MM.1S (cell line): ENCODE measurements around the gene ZDHHC12.
"Not testable (repeated sequence)": the region's sequence is repeated elsewhere in the genome, so short reads cannot be mapped to it uniquely, and the experiment has no call there.

ENCODE experiments used
- DNase-seq: peaks from one replicate; pipeline ENCODE4 v3.0.0-alpha.2; 2015
- H2AFZ ChIP-seq: fragments of 300-600 bp; sonication (generic); 2 replicates; pipeline ENCODE4 v1.6.0; 2016; ENCODE audit warnings: antibody characterized with exemption, low read length
- H3F3A ChIP-seq: fragments of 300-600 bp; sonication (generic); 2 replicates; pipeline ENCODE4 v1.6.1; 2016; ENCODE audit warnings: mild to moderate bottlenecking, antibody characterized with exemption, low read length, moderate library complexity, mixed read lengths; ENCODE audit not compliant: insufficient read depth
- H3K27ac ChIP-seq: fragments of 300-600 bp; sonication (generic); 2 replicates; pipeline ENCODE4 v1.5.1; 2016; ENCODE audit warnings: mild to moderate bottlenecking, low read length
- H3K27me3 ChIP-seq: fragments of 300-600 bp; sonication (generic); replicated peaks from 2 replicates; pipeline ENCODE4 v1.6.0; 2016; ENCODE audit warnings: low read length; ENCODE audit not compliant: insufficient read depth
- H3K36me3 ChIP-seq: fragments of 300-600 bp; sonication (generic); replicated peaks from 2 replicates; pipeline ENCODE4 v1.6.1; 2016; ENCODE audit warnings: mild to moderate bottlenecking, low read length, mixed read lengths; ENCODE audit not compliant: insufficient read depth
- H3K4me1 ChIP-seq: fragments of 300-600 bp; sonication (generic); 2 replicates; pipeline ENCODE4 v1.6.1; 2016; ENCODE audit warnings: low read length, mixed read lengths
- H3K4me2 ChIP-seq: fragments of 300-600 bp; sonication (generic); 2 replicates; pipeline ENCODE4 v1.6.0; 2016; ENCODE audit warnings: low read depth, low read length
- H3K4me3 ChIP-seq: fragments of 300-600 bp; sonication (generic); 2 replicates; pipeline ENCODE4 v1.5.1; 2016; ENCODE audit warnings: low read length, mixed read lengths
- H3K79me2 ChIP-seq: fragments of 300-600 bp; sonication (generic); 2 replicates; pipeline ENCODE4 v1.6.1; 2016; ENCODE audit warnings: mixed run types, low read length, mixed read lengths
- H3K9ac ChIP-seq: fragments of 300-600 bp; sonication (generic); 2 replicates; pipeline ENCODE4 v1.6.1; 2016; ENCODE audit warnings: low read length, mixed read lengths
- H3K9me2 ChIP-seq: fragments of 300-600 bp; sonication (generic); replicated peaks from 2 replicates; pipeline ENCODE4 v1.6.1; 2016; ENCODE audit warnings: mild to moderate bottlenecking, low read length, mixed read lengths; ENCODE audit not compliant: insufficient read depth
- H3K9me3 ChIP-seq: fragments of 300-600 bp; sonication (generic); replicated peaks from 2 replicates; pipeline ENCODE4 v1.6.1; 2016; ENCODE audit warnings: mild to moderate bottlenecking, low read length, mixed read lengths; ENCODE audit not compliant: insufficient read depth
- H4K20me1 ChIP-seq: fragments of 300-600 bp; sonication (generic); 2 replicates; pipeline ENCODE4 v1.6.1; 2016; ENCODE audit warnings: mild to moderate bottlenecking, low read length, moderate library complexity, mixed read lengths; ENCODE audit not compliant: insufficient read depth
- EZH2 ChIP-seq: fragments of 300-600 bp; sonication (generic); optimal IDR thresholded peaks from 2 replicates; pipeline ENCODE3; 2017; ENCODE audit warnings: low read depth, mild to moderate bottlenecking, antibody characterized with exemption, low read length, mixed read lengths
- EZH2phosphoT487 ChIP-seq: fragments of 300-600 bp; sonication (generic); IDR thresholded peaks from 2 replicates; pipeline ENCODE4 v1.6.1; 2018; ENCODE audit warnings: antibody characterized with exemption, low read length
- TF ChIP-seq, protein P1 (sequence below): fragments of 300-600 bp; sonication (generic); IDR thresholded peaks from 2 replicates; pipeline ENCODE4 v1.5.1; 2016; ENCODE audit warnings: antibody characterized with exemption, low read length, mixed read lengths

ZDHHC12 gene

DNA sequence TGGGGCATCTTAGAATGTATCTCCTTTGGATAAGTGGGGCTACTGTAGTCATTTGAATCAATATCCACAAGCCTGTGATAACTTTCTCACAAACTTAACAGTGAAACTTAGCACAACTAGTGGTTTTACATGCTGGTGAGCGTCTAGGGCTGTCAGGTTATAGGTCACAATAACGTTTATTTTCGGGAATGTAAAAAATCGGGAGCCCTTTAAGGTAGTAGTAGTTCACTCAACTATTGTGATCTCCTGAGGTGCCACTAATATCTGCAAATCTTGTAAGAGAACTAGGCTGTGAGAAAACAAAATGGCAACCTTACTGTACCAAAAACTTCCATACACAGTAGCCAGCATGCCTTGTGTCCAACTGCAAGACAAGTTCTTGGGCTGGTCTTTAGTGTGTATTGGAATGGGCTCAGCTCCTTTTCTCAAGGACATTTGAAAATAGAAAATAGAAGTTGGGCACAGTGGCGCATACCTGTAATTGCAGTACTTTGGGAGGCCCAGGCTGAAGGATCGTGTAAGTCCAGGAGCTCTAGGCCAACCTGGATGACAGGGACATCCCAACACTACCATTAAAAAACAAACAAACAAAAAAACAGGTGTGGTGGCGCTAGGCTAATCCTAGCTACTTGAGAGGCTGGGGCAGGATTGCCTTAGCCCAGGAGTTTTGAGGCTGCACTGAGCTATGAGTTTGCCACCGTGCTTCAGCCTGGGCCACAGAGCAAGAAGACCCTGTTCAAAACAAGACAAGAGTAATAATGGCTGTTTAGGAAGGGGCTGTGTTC is 26.8 kb downstream of the ZDHHC12 start:
- Histone ChIP-seq H3K4me2 (no peak overlapping the region), H3K4me1 (no peaks in the 10 kb centered on the region), H3K9ac (no peak overlapping the region), H2AFZ (no peak overlapping the region), H3K27ac (no peak overlapping the region), H3K79me2 (peaks cover 24% of the 10 kb centered on the region), H3K9me3 (no peaks in the 10 kb centered on the region), H3K36me3 (peaks cover 15% of the 10 kb centered on the region), H3K4me3 (no peak overlapping the region), H3K9me2 (no peaks in the 10 kb centered on the region), H3K27me3 (no peaks in the 10 kb centered on the region), H3F3A (peaks cover 23% of the 10 kb centered on the region), H4K20me1 (peaks cover 15% of the 10 kb centered on the region; the same call in 1 of the 2 replicates)
- TF ChIP-seq, protein P1, sequence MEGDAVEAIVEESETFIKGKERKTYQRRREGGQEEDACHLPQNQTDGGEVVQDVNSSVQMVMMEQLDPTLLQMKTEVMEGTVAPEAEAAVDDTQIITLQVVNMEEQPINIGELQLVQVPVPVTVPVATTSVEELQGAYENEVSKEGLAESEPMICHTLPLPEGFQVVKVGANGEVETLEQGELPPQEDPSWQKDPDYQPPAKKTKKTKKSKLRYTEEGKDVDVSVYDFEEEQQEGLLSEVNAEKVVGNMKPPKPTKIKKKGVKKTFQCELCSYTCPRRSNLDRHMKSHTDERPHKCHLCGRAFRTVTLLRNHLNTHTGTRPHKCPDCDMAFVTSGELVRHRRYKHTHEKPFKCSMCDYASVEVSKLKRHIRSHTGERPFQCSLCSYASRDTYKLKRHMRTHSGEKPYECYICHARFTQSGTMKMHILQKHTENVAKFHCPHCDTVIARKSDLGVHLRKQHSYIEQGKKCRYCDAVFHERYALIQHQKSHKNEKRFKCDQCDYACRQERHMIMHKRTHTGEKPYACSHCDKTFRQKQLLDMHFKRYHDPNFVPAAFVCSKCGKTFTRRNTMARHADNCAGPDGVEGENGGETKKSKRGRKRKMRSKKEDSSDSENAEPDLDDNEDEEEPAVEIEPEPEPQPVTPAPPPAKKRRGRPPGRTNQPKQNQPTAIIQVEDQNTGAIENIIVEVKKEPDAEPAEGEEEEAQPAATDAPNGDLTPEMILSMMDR, result no peak
- no peak for DNase-seq

DNA sequence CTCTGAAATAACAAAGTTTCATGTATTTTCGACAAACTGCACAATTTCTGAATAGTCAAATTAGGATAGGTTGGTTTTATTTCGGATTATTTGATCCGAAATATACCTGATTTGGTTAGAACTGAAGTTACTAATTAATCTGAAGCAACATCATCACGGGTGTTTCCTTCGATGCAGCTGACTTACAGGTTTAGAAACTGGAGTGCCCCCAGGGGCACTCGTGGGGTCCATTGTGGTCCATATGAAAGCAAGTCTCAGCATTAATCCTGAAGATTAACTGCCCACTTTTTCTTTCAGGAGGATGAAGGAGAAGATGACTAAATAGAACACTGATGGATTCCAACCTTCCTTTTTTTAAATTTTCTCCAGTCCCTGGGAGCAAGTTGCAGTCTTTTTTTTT is 29.6 kb downstream of the ZDHHC12 start:
- Histone ChIP-seq H3K79me2 (peaks cover 45% of the 10 kb centered on the region), H3K36me3 (peaks cover 15% of the 10 kb centered on the region), H3K9ac (no peak overlapping the region)

DNA sequence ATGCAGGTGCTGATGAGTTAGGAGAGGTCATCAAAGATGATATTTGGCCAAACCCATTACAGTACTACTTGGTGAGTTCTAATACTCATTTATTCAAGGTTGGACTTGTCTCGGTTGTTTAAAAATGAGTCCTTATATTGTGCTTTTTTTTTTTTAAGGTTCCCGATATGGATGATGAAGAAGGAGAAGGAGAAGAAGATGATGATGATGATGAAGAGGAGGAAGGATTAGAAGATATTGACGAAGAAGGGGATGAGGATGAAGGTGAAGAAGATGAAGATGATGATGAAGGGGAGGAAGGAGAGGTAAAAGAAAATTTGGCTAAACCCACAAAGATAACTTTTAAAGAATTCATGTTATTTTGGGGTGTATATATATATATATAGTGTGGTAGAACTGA is 30.2 kb downstream of the ZDHHC12 start:
- H3K27ac ChIP-seq, H3K4me3 ChIP-seq, H3K4me2 ChIP-seq, H3K9me3 ChIP-seq, H3K9ac ChIP-seq, H3K4me1 ChIP-seq, DNase-seq, H3K27me3 ChIP-seq, H2AFZ ChIP-seq, H3K9me2 ChIP-seq: not testable (repeated sequence)
- H4K20me1 ChIP-seq, result peaks cover 36% of the 10 kb centered on the region
- H3F3A ChIP-seq, result peaks cover 30% of the 10 kb centered on the region
- peaks cover 45% of the 10 kb centered on the region for H3K79me2 ChIP-seq
- peaks cover 15% of the 10 kb centered on the region for H3K36me3 ChIP-seq

More for the DNA sequence above, 29.6 kb downstream of the ZDHHC12 start:
- no peak for DNase-seq
- Histone ChIP-seq H3K27ac (no peak overlapping the region), H3K4me2 (no peak overlapping the region), H3K9me2 (no peaks in the 10 kb centered on the region), H3K9me3 (no peaks in the 10 kb centered on the region), H3K4me3 (no peak overlapping the region), H3K27me3 (no peaks in the 10 kb centered on the region), H3K4me1 (peaks cover 6% of the 10 kb centered on the region; the same call in 1 of the 2 replicates), H3F3A (peaks cover 30% of the 10 kb centered on the region), H2AFZ (no peak overlapping the region), H4K20me1 (peaks cover 36% of the 10 kb centered on the region)
- no peak for TF ChIP-seq EZH2phosphoT487

DNA sequence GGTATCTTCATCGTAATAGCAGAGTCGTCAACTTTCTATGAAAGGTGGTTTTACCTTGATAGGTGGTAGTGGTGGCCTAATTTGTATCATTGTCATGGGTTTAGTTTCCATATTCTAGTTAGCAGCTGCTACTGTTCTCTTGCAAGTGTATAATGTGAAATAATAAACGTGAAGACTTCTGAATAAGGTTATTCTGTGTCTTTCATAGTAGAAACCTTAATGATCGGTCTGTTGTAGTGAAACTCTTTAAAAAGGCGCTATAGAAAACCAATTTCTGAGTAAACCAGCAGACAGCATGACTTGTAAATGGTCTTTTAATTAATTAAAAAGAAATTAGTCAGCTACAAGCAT is 33.3 kb downstream of the ZDHHC12 start:
- Histone ChIP-seq H3K9me3 (no peaks in the 10 kb centered on the region), H3K27ac (peak overlapping the region; percentile 24; the same call in 1 of the 2 replicates), H3K4me3 (peak overlapping the region; percentile 87), H3F3A (peaks cover 34% of the 10 kb centered on the region), H3K27me3 (no peaks in the 10 kb centered on the region), H4K20me1 (peaks cover 32% of the 10 kb centered on the region), H3K9me2 (no peaks in the 10 kb centered on the region), H3K4me2 (peak overlapping the region; percentile 64), H2AFZ (no peak overlapping the region), H3K79me2 (peaks cover 75% of the 10 kb centered on the region), H3K9ac (peak overlapping the region; percentile 81), H3K36me3 (peaks cover 12% of the 10 kb centered on the region), H3K4me1 (peaks cover 24% of the 10 kb centered on the region)
- DNase-seq, result peak; percentile 37
- TF ChIP-seq EZH2phosphoT487, result no peak
- TF ChIP-seq EZH2, result no peak
- TF ChIP-seq, protein P1, result no peak
